HG02981 (cell line): ENCODE results near the gene PRTN3.
"Not testable (repeated sequence)": the region's sequence is repeated elsewhere in the genome, so short reads cannot be mapped to it uniquely, and the experiment has no call there.

Source experiments
- ATAC-seq: cut with Tn5 transposase; IDR thresholded peaks from one replicate; pipeline ENCODE4 v1.9.1; 2021; ENCODE audit warnings: mild to moderate bottlenecking, moderate library complexity; ENCODE audit not compliant: unreplicated experiment

The PRTN3 gene

DNA sequence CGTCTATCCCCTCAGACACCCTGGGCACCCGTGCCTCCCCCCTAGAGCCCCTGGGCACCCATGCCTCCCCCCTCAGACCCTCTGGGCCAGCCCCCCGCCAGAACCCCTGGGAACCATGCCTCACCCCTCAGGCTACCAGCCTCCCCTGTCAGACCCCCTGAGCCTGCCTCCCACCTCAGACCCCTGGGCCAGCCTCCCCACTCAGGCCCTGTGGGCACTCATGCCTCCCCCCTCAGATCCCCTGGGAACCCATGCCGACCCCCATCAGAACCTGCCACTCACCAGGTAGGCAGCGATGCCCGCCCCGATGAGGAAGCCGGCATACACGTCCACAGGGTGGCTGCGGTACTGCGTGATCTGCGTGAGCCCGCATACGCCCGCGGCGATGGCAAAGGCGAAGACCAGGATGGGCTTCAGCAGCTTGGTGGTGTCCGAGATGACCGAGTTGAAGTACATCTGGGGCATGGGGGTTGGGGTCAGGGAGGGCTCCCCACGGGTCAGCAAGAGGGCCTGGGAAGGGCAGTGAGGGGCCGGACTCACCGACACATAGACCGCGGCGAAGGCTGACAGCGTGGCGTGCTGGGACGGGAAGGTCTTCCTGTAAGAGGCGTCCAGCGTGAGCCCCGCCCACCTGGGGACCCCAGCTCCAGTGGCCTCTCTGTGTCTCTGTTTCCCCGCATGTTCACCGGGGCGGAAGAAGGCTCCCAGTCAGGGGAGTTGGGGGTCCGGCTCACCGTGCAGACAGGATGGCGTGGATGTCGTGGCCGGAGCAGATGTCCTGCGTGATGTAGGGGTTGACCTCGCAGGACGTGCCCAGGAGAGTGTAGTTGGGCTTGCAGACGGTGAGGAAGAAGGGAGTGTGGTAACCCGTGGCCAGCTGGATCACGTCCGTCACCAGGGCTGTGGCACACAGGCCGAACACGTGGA is 26.4 kb upstream of the PRTN3 start:
- ATAC-seq: no peak

- ATAC-seq: no peak
Observed at GRCh38 chr19:815079-815774, 25.6 kb upstream of the PRTN3 start.

- ATAC-seq: no peak
Observed at GRCh38 chr19:815775-816499, 24.9 kb upstream of the PRTN3 start.

GRCh38 chr19:816500-816857 is 24.3 kb upstream of the PRTN3 start:
- no peak for ATAC-seq

- not testable (repeated sequence) for ATAC-seq
Observed at GRCh38 chr19:820212-820611, 20.6 kb upstream of the PRTN3 start.

DNA sequence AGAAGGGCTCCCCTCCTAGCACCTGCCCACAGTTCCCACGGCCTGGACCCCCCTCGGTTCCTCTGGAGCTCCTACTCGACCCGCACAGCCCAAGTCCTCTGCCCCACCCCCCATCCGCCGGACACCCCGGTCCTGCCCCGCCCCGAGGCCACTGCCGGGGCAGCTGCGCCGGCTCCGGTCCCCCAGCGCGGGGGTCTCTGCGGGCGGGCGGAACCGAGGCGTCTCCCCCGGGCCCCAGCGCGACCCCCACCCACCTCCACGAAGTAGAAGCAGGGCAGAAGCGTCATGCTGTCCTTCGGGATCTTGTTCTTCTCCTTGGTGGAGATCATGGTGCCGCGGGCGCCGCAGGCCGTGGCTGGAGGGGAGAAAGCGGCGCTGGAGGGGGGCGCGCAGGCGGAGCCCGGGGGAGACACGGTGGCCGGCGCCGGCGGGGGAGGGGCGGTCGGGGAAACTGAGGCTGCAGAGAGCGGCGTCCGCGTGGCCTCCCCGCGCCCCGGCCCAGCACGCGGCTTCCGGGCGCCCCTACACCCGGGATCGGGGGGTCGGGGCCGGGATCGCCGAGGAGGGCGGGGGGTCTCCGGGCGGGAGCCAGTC is 19.5 kb upstream of the PRTN3 start:
- ATAC-seq: no peak

DNA sequence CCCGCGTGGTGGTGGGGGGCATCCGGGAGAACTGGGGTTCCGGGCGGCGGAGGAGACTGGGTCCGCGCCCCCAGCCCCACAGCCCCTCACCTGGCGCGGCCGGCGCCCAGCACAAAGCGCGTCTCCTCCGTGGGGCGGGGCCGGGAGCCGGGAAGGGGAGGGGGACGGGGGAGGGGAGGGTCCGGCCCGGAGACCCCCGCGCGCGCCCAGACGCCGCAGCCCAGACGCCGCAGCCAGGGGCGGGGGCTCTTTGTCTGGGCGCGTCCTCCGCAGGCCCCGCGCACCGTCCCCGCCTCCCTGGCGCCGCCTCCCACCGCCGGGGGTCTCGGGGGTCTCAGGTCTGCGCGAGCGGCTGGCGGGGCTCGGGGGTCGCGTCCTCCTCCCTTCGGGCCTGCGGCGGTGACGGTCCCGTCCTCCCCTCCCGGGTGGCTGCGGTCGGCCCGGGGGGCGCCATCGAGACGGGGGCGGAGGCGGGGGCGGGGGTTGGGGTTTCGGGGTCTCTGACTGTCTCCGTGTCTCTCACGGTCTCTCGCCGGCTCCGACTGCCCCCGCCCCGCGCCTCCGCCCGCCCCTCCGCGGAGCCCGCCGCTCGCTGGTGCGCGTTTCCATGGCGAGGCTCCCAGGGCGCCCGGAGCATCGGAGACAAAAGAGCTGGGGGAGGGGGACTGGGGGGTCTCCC is 18.8 kb upstream of the PRTN3 start, which contains the start of gene PLPPR3:
PLPPR3 (minus strand) TSS at position 131 of the 679 bp plus-strand sequence. CDS start 396 bp downstream, outside the sequence.
- ATAC-seq: no peak

DNA sequence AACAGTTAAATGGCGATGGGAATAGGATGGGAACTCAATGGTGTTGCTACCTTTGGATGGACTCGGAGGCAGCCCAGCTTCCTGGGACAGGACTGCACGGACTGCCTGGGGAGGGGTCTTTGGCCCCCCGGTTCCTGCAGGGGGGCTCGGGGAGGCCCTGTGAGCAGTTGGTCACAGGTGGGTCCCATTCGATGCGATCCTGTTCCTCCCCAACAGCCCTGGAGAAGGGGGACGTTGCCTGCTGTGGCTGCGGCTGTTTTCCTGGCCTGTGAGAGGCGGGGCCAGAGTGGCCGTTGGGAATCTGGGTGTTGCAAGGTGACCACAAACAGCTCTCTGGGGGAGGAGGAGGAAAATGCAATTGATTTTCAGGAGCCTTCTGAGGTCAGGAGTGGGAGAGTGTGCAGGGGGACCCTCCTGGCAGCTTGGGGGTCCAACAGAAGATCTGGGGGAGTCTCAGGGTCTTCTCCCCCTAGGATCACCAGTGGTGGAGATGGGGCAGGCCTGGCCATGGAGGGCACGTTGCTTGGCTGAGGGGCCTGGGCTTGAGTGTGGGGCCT is 17.2 kb upstream of the PRTN3 start:
- ATAC-seq: no peak

DNA sequence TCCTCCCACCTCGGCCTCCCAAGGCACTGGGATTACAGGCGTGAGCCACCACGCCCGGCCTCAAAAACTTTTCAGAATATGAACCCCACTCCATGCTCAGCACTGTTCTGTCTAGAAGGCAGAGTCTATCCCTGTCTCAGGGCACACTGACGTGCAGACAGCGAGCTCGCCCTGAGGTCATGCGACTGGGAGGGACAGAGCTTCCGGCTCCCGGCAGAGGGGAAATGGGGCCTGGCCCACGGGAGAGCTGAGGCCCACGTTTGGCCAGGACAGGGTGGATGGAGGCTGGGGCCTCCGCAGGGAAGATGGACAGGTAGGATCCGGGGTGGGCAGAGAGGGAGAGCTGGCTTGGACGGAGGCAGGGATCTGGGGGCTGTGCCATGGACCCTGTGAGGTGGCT is 15.9 kb upstream of the PRTN3 start:
- no peak for ATAC-seq

DNA sequence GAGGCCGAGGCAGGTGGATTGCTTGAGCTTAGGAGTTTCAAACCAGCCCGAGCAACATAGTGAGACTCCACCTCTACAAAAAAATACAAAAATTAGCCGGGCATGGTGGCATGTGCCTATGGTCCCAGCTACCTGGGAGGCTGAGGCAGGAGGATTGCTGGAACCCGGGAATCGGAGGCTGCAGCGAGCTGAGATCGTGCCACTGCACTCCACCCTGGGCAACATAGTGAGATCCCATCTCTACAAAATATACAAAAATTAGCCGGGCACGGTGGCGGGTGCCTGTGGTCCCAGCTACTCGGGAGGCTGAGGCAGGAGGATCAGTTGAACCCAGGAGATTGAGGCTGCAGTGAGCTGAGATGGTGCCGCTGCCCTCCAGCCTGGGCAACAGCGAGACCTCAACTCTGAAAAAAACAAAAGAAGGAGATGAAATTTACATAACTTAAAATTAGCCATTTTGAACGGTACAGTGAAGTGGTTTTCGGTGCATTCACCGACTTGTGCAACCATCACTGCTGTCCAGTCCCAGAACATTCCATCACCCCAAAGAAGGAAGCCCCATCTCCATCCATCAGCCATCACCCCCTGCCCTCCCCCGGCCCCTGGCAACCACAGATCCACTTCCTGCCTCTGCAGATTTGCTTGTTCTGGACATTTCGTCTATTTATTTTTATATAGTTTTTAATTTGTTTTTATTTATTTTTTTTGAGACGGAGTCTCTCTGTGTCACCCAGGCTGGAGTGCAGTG is 14.7 kb upstream of the PRTN3 start:
- ATAC-seq: no peak

GRCh38 chr19:827314-827709 is 13.5 kb upstream of the PRTN3 start:
- no peak for ATAC-seq

DNA sequence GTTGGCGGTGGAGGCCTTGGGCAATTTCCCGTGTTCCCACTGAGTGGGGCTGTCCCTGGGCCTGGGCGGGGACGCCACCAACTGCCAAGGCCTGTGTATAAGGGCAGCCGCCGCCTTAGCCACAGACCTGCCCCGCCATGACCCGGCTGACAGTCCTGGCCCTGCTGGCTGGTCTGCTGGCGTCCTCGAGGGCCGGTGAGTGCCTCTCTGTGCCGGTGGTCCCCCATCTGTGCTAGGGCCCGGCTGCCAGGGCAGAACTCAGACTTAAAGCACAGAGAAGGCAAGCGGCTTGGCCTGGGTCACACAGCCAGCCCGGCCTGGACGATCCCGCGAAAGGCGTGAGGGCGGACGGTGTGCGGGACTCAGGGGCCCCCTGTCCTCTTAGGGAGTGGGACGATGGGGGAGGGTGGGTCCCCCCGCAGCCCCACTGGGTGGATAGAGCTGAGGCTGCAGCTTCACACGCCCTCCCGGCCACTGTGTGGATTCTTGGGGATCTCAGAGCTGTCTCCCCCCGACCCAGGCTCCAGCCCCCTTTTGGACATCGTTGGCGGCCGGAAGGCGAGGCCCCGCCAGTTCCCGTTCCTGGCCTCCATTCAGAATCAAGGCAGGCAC is 13.0 kb upstream of the PRTN3 start, which contains the start of gene AZU1:
AZU1 (plus strand) TSS at position 128 of the 612 bp plus-strand sequence; CDS start at position 138, 10 bp downstream.
- ATAC-seq: no peak

DNA sequence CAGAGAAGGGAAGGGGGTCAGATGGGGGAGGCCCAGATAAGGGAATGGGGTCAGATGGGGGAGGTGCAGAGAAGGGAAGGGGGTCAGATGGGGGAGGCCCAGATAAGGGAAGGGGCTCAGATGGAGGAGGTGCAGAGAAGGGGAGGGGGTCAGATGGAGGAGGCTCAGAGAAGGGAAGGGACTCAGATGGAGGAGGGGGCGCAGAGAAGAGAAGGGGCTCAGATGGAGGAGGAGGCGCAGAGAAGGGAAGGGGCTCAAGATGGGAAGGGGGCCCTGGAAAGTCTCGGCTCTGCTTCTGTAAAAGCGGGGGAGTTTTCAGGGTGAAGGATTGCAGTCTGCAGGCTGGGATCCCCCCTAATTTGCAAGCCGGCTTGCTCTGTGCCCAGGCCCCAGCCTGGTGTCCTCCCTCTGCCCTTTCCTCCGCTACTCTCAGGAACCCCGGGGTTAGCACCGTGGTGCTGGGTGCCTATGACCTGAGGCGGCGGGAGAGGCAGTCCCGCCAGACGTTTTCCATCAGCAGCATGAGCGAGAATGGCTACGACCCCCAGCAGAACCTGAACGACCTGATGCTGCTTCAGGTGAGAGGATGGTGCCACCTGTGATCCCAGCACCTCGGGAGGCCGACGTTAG is 11.6 kb upstream of the PRTN3 start:
- ATAC-seq: no peak

GRCh38 chr19:831407-832369 is 9.1 kb upstream of the PRTN3 start:
- no peak for ATAC-seq

GRCh38 chr19:834216-834615 is 6.6 kb upstream of the PRTN3 start:
- no peak for ATAC-seq

DNA sequence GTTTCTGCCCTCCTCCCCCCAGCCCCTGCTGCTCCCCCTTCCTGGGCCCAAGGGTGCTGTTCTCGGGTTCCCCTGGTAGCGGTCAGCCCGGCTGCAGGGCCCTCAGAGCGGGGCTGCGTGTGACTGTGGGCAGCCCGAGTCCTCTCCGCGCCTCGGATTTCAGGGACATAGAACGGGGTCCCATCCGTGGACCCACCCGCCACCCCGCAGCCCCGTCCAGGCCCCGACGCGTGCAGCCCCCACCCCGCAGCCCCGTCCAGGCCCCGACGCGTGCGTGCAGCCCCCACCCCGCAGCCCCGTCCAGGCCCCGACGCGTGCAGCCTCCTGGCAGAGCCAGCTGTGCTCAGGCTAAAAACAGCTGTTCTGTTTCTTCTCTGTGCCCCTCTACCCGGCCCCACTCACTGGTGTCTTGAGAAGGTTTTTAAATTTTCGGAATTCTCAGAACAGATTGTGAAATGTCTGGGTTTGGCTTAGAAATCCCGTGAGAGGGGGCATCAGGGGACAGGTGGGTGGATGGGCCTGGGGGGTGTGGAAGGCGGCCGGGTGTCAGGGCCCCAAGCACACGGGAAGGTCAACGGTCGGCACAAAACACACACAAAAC is 5.5 kb upstream of the PRTN3 start:
- no peak for ATAC-seq

DNA sequence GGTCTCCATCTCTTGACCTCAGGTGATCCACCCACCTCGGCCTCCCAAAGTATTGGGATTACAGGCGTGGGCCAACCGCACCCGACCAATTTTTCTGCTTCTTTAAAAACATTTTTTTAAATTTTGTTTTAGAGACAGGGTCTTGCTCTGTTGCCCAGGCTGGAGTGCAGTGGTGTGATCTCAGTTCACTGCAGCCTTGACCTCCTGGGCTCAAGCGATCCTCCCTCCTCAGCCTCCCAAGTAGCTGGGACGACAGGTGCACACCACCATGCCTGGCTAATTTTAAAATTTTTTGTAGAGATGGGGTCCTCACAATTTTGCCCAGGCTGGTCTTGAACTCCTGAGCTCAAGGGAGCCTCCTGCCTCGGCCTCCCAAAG is 2.0 kb downstream of the PRTN3 start:
- ATAC-seq: not testable (repeated sequence)
